H1 (cell line): ENCODE results near the gene YWHAB.

Source experiments
- CBX8 ChIP-seq: fragments of 300-800, 300-1000 bp; sonication (generic); IDR thresholded peaks from 2 replicates; pipeline ENCODE4 v1.7.1; 2016; ENCODE audit warnings: low read depth, low read length, borderline replicate concordance
- CEBPB ChIP-seq: IDR thresholded peaks from 2 replicates; pipeline ENCODE4 v1.6.1; 2012; ENCODE audit warnings: low read depth, low read length
- JUN ChIP-seq: IDR thresholded peaks from 2 replicates; pipeline ENCODE4 v1.6.1; 2011; ENCODE audit warnings: low read depth, mild to moderate bottlenecking, improper control_type of control experiment, low read length
- MAFK ChIP-seq: IDR thresholded peaks from 2 replicates; pipeline ENCODE4 v1.6.1; 2012; ENCODE audit warnings: low read depth, mild to moderate bottlenecking, improper control_type of control experiment, low read length
- POLR2AphosphoS5 ChIP-seq: IDR thresholded peaks from 2 replicates; pipeline ENCODE4 v1.6.1; 2011; ENCODE audit warnings: low read depth, low read length
- YY1 ChIP-seq: IDR thresholded peaks from 2 replicates; pipeline ENCODE4 v1.6.1; 2011; ENCODE audit warnings: low read depth, mild to moderate bottlenecking, low read length
- ZNF274 ChIP-seq: IDR thresholded peaks from 2 replicates; pipeline ENCODE4 v1.7.0; 2012; ENCODE audit warnings: low read length, borderline replicate concordance; ENCODE audit errors: extremely low read depth
- TF ChIP-seq, protein P1 (sequence below), 3 experiments: IDR thresholded peaks; 1 replicate in 2 of 3; 2 replicates in 1 of 3; pipeline versions ENCODE4 v1.5.1 to v1.6.1; 2011; ENCODE audit warnings: low read length in 3 of 3, mild to moderate bottlenecking in 3 of 3, inconsistent platforms in 2 of 3, low read depth in 1 of 3, moderate library complexity in 1 of 3; ENCODE audit not compliant: insufficient read depth in 1 of 3; ENCODE audit errors: control extremely low read depth in 1 of 3
- TF ChIP-seq, protein P2 (sequence below): IDR thresholded peaks from 2 replicates; pipeline ENCODE4 v1.6.1; 2011; ENCODE audit warnings: low read length, improper control_type of control experiment

DNA sequence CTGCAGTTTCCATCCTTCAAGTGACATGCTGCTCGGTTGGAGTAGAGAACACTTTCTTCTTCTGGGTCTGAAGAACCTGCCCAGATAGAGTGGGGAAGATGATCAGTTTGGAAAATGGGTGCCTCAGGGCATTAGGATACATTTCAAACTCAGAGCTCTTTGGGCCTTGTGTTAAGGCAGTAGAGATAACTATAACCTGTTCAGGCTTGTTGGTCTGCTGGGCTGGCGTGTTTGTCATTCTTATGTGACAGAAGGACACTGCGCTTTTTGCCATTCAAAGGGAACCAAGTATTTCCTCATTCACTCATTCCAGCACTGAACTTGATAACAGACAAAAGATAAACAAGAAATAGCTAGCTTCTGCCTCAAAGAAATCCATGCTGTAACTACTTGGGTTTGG lies 70.9 kb downstream of the YWHAB start:
- TF ChIP-seq ZNF274 (no peak), JUN (no peak), POLR2AphosphoS5 (no peak), CEBPB (no peak), YY1 (no peak), MAFK (no peak), CBX8 (no peak)
- TF ChIP-seq, protein P1, sequence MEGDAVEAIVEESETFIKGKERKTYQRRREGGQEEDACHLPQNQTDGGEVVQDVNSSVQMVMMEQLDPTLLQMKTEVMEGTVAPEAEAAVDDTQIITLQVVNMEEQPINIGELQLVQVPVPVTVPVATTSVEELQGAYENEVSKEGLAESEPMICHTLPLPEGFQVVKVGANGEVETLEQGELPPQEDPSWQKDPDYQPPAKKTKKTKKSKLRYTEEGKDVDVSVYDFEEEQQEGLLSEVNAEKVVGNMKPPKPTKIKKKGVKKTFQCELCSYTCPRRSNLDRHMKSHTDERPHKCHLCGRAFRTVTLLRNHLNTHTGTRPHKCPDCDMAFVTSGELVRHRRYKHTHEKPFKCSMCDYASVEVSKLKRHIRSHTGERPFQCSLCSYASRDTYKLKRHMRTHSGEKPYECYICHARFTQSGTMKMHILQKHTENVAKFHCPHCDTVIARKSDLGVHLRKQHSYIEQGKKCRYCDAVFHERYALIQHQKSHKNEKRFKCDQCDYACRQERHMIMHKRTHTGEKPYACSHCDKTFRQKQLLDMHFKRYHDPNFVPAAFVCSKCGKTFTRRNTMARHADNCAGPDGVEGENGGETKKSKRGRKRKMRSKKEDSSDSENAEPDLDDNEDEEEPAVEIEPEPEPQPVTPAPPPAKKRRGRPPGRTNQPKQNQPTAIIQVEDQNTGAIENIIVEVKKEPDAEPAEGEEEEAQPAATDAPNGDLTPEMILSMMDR (IDR thresholded peaks at IDR 0.05; ENCODE audit: control extremely low read depth in 1 of 3, insufficient read depth in 1 of 3, low read depth in 1 of 3, low read length in 3 of 3), result no peak
- TF ChIP-seq, protein P2, sequence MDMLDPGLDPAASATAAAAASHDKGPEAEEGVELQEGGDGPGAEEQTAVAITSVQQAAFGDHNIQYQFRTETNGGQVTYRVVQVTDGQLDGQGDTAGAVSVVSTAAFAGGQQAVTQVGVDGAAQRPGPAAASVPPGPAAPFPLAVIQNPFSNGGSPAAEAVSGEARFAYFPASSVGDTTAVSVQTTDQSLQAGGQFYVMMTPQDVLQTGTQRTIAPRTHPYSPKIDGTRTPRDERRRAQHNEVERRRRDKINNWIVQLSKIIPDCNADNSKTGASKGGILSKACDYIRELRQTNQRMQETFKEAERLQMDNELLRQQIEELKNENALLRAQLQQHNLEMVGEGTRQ, result no peak
